NCI-H2107 (cell line): ENCODE data around the gene BAIAP2L2.

ENCODE experiments used
- DNase-seq: peaks from one replicate; lab custom pipeline; 2025; lab: John Stamatoyannopoulos, UW

BAIAP2L2 gene

GRCh38 chr22:38068641-38069371 lies 41.7 kb downstream of the BAIAP2L2 start:
- DNase-seq: no peak

- no peak for DNase-seq
Observed at GRCh38 chr22:38067761-38068360, 42.6 kb downstream of the BAIAP2L2 start.

- no peak for DNase-seq
Observed at GRCh38 chr22:38067028-38067415, 43.5 kb downstream of the BAIAP2L2 start.

- no peak for DNase-seq
Observed at GRCh38 chr22:38066381-38067027, 44.0 kb downstream of the BAIAP2L2 start.

- DNase-seq: no peak
Observed at GRCh38 chr22:38065539-38065938, 44.9 kb downstream of the BAIAP2L2 start.

GRCh38 chr22:38062791-38063190 lies 47.7 kb downstream of the BAIAP2L2 start:
- no peak for DNase-seq

GRCh38 chr22:38056969-38057891 lies 53.3 kb downstream of the BAIAP2L2 start, which contains the start of gene PICK1:
Gene PICK1, plus strand, starts transcription at chr22:38057404. Its CDS starts 406 bp downstream, at chr22:38057810.
- DNase-seq: peak; percentile 89

GRCh38 chr22:38051900-38052862 lies 58.3 kb downstream of the BAIAP2L2 start:
- DNase-seq: peak; percentile 57

- no peak for DNase-seq
Observed at GRCh38 chr22:38051261-38051660, 59.2 kb downstream of the BAIAP2L2 start.

GRCh38 chr22:38050720-38051119 lies 59.8 kb downstream of the BAIAP2L2 start:
- no peak for DNase-seq

GRCh38 chr22:38049812-38050619 lies 60.5 kb downstream of the BAIAP2L2 start:
- DNase-seq: no peak

- no peak for DNase-seq
Observed at GRCh38 chr22:38046070-38046748, 64.3 kb downstream of the BAIAP2L2 start.

GRCh38 chr22:38043151-38044039 lies 67.1 kb downstream of the BAIAP2L2 start:
- no peak for DNase-seq

GRCh38 chr22:38042488-38042790 lies 68.0 kb downstream of the BAIAP2L2 start:
- no peak for DNase-seq

GRCh38 chr22:38041760-38042487 lies 68.6 kb downstream of the BAIAP2L2 start:
- DNase-seq: no peak

- DNase-seq: no peak
Observed at GRCh38 chr22:38040953-38041759, 69.3 kb downstream of the BAIAP2L2 start.
